Endothelial cell of umbilical vein (primary cell): ENCODE measurements around the gene ARHGAP18.

Experiments
- CTCF ChIP-seq, 2 donors: IDR thresholded peaks; 1 replicate in 1 of 2; 2 replicates in 1 of 2; pipeline ENCODE4 v1.5.1; 2011; ENCODE audit warnings: low read length in 2 of 2, mild to moderate bottlenecking in 2 of 2, moderate library complexity in 2 of 2, control low read depth in 1 of 2, inconsistent platforms in 1 of 2, low read depth in 1 of 2; ENCODE audit not compliant: insufficient read depth in 1 of 2; ENCODE audit errors: extremely low read depth in 1 of 2
- EZH2 ChIP-seq: IDR thresholded peaks from 2 replicates; pipeline ENCODE4 v1.6.1; 2012; ENCODE audit warnings: borderline replicate concordance, low read depth, mild to moderate bottlenecking, moderate library complexity, low read length, inconsistent platforms; ENCODE audit not compliant: severe bottlenecking
- POLR2A ChIP-seq: IDR thresholded peaks from 2 replicates; pipeline ENCODE4 v1.6.1; 2012; ENCODE audit warnings: low read depth, mild to moderate bottlenecking, control low read depth, low read length

DNA sequence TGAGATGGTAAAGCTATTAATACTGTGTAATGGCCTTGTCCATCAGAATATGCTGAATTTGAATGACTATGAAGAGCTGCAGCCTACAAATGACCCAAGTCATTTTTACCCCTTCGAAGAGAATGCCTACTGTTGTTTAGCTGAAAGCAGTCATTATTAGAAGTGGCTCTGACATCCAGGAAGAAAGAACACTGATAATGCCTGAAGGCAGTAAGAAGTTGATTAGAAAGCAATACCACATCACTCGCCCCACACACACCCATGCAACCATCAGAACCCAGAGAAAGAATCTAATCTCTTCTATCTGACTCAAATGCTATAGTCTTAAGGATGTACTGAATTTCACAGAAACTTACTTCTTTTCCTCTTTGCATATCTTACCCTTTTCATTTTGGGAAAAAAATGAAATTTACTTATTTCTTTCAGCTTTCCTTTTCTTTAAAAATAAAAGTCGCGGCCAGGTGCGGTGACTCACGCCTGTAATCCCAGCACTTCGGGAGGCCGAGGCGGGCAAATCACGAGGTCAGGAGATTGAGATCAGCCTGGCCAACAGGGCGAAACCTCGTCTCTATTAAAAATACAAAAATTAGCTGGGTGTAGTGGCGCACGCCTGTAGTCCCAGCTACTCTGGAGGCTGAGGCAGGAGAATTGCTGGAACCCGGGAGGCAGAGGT, 61.0 kb downstream of the ARHGAP18 start:
- no peak for TF ChIP-seq CTCF (IDR thresholded peaks at IDR 0.05; ENCODE audit: extremely low read depth in 1 of 2, insufficient read depth in 1 of 2, low read depth in 1 of 2, low read length in 2 of 2)
- no peak for TF ChIP-seq EZH2
- no peak for TF ChIP-seq POLR2A
